Stimulated activated CD4-positive, alpha-beta T cell treated with anti-CD3 and anti-CD28 coated beads, Interleukin-12 subunit alpha, Interleukin-12 subunit beta, amount 100 ng/mL, for 24 hours (primary cell): ENCODE measurements around the gene NEK11.
"Not testable (repeated sequence)": the region's sequence is repeated elsewhere in the genome, so short reads cannot be mapped to it uniquely, and the experiment has no call there.

Source experiments
- DNase-seq, 2 experiments: peaks; one replicate each; pipeline ENCODE4 v3.0.0-alpha.2; 2020; ENCODE audit warnings: low read depth in 2 of 2

Gene NEK11

DNA sequence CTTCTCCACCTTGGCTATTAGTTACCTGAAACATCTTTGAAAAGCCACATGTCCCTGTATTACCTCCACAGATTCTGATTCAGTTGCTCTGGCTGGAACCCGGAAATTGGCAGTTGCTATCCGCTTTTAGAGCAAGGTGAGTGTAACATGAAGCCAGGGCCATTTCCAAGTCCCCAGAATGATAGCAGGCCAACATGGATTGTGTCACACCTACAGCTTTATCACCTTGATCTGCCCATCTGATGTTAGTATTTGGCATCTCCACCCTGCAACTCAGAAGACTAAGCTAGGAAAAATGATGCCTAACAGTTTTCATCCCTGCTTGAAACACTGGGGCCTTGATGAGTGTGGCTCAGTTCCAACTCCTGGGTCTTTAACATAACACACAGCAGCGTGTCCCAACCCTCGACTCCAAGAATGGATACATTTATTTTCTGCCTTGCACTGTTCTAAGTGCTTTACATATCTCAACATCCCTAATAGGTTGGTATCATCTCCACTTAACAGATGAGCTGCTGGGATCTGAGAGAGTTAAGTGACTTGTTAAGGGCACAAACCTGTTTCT lies 333.6 kb downstream of the NEK11 start:
- DNase-seq, result no peak

DNA sequence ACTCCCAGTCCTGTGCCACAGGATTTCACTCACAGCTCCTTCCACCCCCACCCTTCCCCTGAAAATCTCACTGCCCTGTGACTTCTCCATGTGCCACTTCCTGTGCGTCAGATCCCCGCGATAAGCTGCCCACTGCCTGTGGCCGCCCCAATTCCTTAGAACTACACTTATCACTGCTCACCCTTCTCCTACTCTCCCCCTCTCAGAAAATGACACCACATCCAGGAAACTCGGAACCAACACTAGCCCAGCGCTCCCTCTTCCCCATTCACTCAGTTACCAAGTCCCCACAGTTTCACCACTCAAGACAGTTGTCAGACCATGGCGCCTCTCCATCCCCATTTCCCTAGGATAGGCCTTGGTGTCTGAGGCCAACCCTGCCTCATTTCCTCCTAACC lies 334.4 kb downstream of the NEK11 start:
- DNase-seq, result not testable (repeated sequence)

DNA sequence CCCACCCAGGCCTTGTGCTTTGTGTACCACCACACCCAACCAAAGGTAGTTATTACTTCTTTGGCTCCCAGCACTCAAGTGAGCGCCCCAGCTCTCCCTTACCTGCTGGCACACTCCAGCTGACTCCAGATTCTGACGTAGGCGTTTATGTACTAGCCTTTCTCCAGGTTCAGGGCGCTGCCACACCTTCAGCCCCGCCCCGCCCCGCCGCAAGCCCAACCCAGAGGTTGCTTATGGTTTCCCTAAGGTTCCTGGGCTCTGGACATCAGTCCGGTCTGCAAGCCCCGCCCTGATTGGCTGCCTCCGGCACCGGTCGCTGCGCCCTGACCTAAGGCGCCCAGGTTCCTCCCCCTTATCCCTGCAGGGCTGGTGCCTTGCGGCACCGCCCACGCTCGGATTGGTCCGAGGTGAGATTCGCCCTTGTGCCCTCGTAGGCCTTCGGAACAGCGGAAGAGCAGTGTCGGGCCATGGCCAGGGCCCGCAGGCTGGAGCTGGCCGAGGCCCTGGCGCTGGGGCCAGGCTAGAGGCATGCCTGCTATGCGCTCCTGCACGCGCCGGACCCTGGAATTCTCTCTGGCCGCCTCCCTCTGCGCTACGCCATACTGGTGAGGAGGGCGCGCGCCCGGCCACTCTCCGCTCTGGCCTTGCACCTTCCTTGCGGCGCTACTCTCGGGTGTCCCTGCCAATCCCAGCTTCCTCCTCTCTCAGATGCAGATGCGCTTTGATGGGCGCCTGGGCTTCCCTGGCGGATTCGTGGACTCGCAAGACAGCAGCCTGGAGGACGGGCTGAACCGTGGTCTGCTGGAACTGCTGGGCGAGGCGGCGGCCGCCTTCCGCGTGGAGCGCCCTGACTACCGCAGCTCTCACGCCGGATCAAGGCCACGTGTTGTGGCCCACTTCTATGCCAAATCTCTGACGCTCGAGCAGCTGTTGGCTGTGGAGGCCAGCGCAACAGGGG lies 335.1 kb downstream of the NEK11 start:
- no peak for DNase-seq

DNA sequence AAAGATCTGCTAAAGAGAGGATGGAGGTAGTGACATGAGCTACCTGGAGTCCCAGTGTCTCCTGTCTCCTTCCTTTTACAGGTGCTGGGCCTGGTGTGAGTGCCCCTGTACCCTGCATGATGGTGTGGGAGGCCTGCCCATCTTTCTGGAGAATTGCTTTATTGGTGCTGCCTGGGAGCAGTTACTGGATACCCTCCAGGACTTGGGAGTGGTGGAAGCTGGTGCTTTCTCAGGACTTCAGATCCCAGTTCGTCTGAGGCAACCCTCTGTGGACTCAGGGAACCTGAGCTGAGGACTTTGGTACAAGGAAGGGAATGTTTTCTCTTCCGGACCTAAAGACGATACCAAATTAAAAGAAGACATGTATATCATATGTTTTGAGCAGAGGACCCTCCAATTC lies 336.6 kb downstream of the NEK11 start:
- no peak for DNase-seq

DNA sequence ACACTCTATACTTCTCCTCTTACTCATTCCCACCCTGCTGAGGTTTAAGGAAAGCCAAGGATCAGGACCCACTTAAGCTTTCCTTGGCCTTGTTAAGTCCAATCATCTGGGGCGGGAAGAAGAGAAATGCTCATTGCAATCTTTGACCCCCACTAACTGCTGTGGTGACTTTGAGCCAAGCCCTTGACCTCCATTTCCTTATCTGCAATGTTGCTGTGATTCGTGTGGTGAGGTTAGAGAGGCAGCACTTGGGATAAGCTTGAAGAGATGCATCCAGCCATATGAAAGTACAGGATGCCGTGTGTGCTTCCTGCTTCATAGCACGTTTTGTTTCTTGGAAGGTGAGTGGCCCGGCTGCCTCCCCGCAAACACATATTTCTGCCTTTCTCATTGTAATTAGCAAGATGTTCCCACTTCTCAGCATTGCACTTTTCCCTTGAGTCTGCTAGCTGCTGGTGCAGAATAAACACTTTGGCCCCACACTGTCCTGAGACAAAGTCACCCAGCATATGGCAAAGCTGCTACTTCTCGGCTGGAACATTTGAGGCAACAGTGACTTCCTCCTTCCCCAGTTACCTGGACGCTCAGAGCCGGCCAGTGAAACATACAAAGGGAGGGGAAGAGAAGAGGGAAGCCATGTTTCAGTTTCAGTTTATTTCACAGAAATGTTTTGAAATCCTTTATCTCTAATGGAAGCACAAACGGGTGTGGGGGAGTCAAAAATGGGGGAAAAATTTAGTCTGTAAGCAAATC lies 344.4 kb downstream of the NEK11 start:
- DNase-seq, result no peak

DNA sequence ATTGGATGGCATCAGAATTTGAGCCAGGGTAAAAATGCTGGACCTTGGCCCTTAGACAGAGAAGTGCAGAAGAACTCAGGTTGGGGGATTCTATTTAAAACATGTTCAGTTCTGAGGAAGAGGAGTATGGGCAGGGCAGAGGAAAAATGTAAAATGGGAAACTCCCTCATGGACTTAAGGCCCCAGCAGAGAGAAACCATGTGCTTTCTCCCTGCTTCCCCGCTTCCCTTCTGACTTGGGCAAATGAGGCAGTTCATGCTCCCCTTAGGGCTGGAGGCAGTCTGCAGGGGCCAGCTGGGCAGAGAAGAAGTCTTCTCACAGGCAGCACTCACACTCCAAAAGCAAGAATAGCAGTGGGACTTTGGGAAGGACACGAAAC lies 345.0 kb downstream of the NEK11 start:
- no peak for DNase-seq

DNA sequence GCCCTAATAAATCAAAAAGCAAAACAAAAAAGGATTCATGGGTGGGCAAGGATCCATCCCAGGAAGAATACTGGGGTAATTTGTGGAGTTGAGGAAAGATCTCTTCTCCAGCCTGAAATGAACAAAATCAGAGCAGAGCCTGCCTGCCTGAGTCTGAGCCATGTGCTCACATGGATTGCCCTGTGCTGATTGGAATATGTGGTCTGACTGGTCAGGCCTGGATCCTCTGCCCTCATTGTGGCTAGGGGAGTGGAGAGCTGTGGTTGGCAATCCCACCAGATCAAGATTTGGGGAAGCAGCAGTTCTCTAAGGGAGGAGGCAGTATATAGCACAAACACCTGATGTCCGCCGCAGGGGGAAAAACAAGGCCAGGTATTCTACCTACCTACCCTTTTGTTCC lies 348.1 kb downstream of the NEK11 start:
- DNase-seq, result no peak

DNA sequence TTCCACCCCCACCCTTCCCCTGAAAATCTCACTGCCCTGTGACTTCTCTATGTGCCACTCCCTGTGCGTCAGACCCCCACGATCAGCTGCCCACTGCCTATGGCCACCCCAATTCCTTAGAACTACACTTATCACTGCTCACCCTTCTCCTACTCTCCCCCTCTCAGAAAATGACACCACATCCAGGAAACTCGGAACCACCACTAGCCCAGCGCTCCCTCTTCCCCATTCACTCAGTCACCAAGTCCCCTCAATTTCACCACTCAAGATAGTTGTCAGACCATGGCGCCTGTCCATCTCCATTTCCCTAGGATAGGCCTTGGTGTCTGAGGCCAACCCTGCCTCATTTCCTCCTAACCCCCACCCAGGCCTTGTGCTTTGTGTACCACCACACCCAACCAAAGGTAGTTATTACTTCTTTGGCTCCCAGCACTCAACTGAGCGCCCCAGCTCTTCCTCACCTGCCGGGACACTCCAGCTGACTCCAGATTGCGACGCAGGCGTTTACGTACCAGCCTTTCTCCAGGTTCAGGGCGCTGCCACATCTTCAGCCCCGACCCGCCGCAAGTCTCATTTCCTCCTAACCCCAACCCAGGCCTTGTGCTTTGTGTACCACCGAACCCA lies 354.3 kb downstream of the NEK11 start:
- DNase-seq, result not testable (repeated sequence)

DNA sequence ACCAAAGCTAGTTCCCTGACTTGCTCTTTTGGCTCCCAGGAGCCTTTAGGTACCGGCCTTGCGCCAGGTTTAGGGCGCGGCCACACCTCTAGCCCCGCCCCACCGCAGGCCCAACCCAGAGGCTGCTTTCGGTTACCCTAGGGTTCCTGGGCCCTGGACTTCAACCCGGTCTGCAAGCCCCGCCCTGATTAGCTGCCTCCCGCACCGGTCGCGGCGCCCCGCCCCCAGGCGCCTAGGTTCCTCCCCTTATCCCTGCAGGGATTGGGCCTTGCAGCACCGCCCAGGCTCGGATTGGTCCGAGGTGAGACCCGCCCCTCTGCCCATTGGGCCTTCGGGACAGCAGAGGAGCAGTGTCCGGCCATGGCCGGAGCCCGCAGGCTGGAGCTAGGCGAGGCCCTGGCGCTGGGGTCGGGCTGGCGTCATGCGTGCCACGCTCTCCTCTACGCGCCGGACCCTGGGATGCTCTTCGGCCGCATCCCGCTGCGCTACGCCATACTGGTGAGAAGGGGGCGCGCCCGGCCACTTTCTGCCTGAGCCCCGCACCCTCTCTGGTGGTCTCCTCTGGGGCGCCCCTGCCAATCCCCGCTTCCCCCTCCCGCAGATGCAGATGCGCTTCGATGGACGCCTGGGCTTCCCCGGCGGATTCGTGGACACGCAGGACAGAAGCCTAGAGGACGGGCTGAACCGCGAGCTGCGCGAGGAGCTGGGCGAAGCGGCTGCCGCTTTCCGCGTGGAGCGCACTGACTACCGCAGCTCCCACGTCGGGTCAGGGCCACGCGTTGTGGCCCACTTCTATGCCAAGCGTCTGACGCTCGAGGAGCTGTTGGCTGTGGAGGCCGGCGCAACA lies 355.0 kb downstream of the NEK11 start, which contains the start of gene NUDT16:
Gene NUDT16 (plus strand): TSS at position 330 of the 847 bp plus-strand sequence. CDS start 31 bp downstream, at position 361.
- DNase-seq, result peak; percentile 87 to 97

DNA sequence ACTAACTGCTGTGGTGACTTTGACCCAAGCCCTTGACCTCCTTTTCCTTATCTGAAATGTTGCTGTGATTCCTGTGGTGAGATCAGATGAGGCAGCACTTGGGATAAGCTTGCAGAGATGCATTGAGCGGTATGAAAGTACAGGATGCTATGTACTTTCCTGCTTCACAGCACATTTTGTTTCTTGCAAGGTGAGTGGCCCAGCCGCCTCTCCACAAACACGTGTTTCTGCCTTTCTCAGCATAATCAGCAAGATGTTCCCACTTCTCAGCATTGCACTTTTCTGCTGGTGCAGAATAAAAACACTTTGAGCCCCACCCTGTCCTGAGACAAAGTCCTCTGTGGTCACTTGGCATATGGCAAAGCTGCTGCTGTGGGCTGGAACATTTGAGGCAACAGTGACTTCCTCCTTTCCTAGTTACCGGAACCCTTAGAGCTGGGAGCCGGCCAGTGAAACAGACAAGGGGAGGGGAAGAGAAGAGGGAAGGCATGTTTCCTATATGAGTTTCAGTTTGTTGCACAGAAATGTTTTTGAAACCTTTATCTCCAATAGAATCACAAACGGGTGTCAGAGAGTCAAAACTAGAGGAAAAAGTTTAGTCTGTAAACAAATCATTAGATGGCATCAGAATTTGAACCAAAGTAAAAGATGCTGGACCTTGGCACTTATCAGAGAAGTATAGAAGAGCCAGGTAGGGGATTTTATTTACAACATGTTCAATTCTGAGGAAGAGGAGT lies 359.9 kb downstream of the NEK11 start:
- no peak for DNase-seq

DNA sequence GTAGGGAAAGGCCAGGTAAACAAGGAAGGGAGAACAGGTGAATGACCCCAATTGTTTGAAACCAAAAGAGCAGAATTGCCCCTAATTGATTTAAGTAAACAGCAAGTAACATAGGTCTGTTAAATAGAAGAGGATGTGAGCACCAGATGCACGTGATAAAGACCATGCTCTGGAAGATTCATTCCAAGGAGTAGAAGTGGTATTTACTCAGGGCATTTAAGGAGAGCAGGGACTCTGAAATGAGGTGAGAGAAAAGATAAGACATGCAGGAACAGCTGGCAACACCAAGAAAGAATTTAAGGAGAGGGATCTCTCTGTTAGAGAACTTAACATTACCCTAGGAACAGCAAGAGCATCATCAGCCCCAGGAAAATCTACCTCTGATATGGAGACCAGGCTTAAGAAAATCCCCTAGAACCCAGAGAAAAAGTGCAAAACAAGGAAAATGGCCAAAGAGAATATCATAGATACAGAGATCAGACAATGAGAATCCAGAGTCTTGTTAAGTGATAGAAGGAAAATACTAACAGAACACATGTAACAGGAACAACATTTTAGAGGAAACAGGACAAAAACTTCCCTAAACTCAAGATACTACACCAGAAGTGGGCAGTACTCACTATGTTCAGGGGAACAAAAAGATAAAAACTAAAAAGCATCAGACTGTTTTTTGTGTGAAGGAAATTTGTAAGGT lies 361.3 kb downstream of the NEK11 start:
- no peak for DNase-seq

DNA sequence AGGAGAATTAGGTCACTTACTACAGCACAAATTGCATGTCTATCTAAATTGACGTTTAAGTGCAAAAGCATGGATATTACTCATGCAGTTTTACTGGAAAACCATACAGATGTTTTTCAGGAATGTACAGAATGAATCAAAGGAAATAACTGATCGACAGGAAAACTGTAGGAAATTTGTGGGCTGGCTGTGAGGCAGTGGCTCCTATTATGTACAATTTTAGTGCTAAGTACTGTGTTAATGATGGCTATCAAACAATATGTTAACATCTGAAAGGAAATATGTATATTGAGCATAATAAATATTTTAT lies 361.8 kb downstream of the NEK11 start:
- DNase-seq, result no peak

DNA sequence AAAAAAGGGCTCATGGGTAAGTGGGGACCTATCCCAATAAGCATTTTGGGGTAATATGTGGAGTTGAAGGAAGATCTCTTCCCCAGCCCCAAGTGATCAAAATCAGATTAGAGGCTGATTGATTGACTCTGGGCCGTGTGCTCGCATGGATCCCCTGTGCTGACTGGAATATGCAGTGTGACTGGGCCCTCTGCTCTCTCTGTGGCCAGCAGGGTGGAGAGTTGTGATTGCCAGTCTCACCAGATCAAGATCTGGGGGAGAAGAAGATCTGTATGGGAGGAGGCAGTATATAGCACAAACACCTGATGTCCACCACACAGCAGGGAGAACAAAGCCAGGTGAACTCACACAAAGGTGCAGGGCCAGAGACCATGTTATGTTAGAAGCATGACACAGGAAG lies 363.7 kb downstream of the NEK11 start:
- DNase-seq, result no peak

DNA sequence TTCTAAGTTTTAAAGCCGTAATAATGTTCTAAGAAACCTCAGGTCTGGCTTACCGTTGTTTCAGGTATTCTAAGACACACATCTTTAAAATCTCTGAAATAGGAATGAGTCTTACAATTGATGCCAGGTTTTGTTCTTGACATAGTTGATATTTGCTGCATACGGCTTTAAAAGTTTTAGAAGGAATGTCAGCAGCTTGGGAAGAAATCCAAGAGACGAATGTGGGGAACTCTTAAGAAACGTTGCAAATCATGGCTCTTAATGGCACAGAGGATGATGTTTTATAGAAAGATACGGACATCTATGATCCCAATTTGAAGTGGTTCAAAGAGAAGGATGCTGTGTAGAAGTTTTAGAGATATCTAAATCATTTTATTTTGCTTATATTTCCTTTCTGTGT lies 366.4 kb downstream of the NEK11 start:
- no peak for DNase-seq

DNA sequence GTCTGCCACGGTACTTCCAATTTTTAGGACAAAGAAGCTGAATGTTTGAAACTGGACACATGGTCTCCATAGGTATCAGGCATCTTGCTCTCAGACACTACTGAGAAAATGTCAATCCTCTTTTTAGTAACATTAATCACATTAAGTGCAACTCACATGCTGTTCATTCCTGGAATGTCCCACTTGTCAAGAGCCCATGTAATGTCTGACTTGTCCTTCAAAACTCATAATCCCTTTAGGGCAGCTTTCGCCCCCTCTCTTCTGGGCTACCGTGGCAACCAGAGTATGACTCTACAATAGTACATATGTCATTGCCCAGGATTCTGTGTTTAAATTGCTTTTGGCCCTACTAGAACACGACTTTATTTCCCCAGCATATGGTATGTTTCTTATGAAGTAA lies 367.2 kb downstream of the NEK11 start:
- no peak for DNase-seq

DNA sequence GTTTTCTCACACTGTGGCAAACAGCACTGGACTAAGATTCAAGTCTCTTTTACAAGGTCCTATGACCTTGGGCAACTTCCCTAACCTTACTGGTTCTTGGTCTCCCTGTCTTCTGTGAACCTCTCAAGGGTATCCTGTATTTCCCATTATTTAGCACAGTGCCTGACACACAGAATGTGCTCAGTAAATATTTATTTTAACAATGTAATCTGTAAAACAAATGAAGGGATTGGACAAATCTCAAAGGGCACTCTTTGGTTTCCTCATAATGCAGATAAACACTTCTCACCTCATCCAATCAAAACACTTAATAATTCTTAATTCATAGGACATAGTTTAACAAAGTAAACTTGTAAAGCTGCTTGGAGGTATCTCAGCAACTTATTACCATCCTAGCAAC lies 367.7 kb downstream of the NEK11 start:
- DNase-seq, result no peak

DNA sequence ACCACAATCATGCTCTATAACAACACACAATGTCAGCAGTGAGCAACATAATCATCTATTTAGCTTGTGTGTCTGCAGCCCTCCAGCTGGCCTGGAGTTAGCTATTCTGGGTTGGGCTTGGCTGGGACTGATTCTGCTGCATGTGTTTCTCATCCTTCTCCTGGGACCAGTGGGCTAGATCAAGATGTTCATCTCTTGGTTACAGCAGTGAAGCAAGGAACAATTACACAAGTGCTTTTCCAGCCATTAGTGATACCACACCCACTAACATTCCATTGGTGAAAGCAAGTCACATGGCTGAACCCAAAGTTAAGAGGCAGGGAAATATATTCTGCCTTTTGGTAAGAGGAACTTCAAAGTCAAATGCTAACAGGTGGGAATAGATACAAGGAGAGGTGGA lies 369.5 kb downstream of the NEK11 start:
- no peak for DNase-seq

DNA sequence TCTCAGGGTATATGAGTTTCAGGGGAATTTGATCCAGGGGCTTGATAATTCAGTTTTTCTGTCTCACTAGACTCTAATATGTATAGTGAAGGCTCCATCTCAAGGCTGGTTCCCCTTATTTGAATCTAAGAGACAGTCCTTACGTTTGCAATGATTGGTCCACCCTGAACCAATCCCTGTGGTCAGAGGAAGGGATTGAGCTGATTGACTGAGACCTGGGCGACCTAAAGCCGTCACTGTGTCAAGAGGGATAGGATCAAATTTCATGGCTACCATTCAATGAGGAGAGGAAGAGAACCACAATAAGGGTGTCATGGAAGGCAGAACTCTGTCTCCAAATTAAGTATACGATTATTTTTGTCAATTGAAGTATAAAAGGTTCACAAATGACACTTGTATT lies 371.2 kb downstream of the NEK11 start:
- DNase-seq, result no peak
